ENCODE data around the gene CFAP97. TPM values are rescaled to one million over a fixed set of nuclear protein-coding genes. Genes with fewer than 3 reads are reported as not detected.
"Not testable (repeated sequence)": the region's sequence is repeated elsewhere in the genome, so short reads cannot be mapped to it uniquely, and the experiment has no call there.

Gene CFAP97
- total RNA-seq, 1 donor from 2014 or later: 27.5 TPM

- Mint-ChIP-seq H3K27me3 (no peaks in the 10 kb centered on the region), H3K4me3 (ENCODE audit: low read depth) (peak overlapping the region; percentile 65), H3K9me3 (ENCODE audit: low read depth) (no peaks in the 10 kb centered on the region), H3K4me1 (ENCODE audit: low read depth) (peaks cover 29% of the 10 kb centered on the region), H3K27ac (peak overlapping the region; percentile 74), H3K36me3 (ENCODE audit: insufficient read depth) (peaks cover 4% of the 10 kb centered on the region)
- no peak for DNase-seq (ENCODE audit: low spot score, unreplicated experiment)
- TF ChIP-seq CTCF (IDR thresholded peaks at IDR 0.05; ENCODE audit: unreplicated experiment): no peak
Measured at GRCh38 chr4:185204238-185204910, 574 bp upstream of the CFAP97 start.

GRCh38 chr4:185202984-185203485, 765 bp downstream of the CFAP97 start:
- Mint-ChIP-seq H3K27me3 (no peaks in the 10 kb centered on the region), H3K36me3 (ENCODE audit: insufficient read depth) (peaks cover 4% of the 10 kb centered on the region), H3K27ac (peak overlapping the region; percentile 94), H3K4me1 (ENCODE audit: low read depth) (peaks cover 29% of the 10 kb centered on the region), H3K4me3 (ENCODE audit: low read depth) (peak overlapping the region; percentile 87), H3K9me3 (ENCODE audit: low read depth) (no peaks in the 10 kb centered on the region)
- TF ChIP-seq CTCF (IDR thresholded peaks at IDR 0.05; ENCODE audit: unreplicated experiment): no peak
- DNase-seq (ENCODE audit: low spot score, unreplicated experiment): no peak

GRCh38 chr4:185201977-185202962, 1.5 kb downstream of the CFAP97 start:
- Mint-ChIP-seq H3K4me1 (ENCODE audit: low read depth) (peaks cover 29% of the 10 kb centered on the region), H3K27me3 (no peaks in the 10 kb centered on the region), H3K4me3 (ENCODE audit: low read depth) (peak overlapping the region; percentile 87), H3K9me3 (ENCODE audit: low read depth) (no peaks in the 10 kb centered on the region), H3K27ac (peak overlapping the region; percentile 82), H3K36me3 (ENCODE audit: insufficient read depth) (peaks cover 4% of the 10 kb centered on the region)
- no peak for TF ChIP-seq CTCF (IDR thresholded peaks at IDR 0.05; ENCODE audit: unreplicated experiment)
- DNase-seq (ENCODE audit: low spot score, unreplicated experiment): no peak

- not testable (repeated sequence) for DNase-seq (ENCODE audit: low spot score, unreplicated experiment); H3K36me3 Mint-ChIP-seq (ENCODE audit: insufficient read depth); H3K27me3 Mint-ChIP-seq; H3K4me3 Mint-ChIP-seq (ENCODE audit: low read depth); H3K27ac Mint-ChIP-seq; H3K9me3 Mint-ChIP-seq (ENCODE audit: low read depth)
- peaks cover 23% of the 10 kb centered on the region for H3K4me1 Mint-ChIP-seq (ENCODE audit: low read depth)
Measured at GRCh38 chr4:185198189-185198588, 5.6 kb downstream of the CFAP97 start.

GRCh38 chr4:185196437-185196836, 7.4 kb downstream of the CFAP97 start:
- H3K27ac Mint-ChIP-seq: no peak overlapping the region
- DNase-seq (ENCODE audit: low spot score, unreplicated experiment): no peak

More at GRCh38 chr4:185196437-185196836, 7.4 kb downstream of the CFAP97 start:
- H3K36me3 Mint-ChIP-seq (ENCODE audit: insufficient read depth): peaks cover 7% of the 10 kb centered on the region
- H3K9me3 Mint-ChIP-seq (ENCODE audit: low read depth): no peaks in the 10 kb centered on the region
- H3K4me1 Mint-ChIP-seq (ENCODE audit: low read depth): peaks cover 10% of the 10 kb centered on the region
- no peaks in the 10 kb centered on the region for H3K27me3 Mint-ChIP-seq
- no peak for TF ChIP-seq CTCF (IDR thresholded peaks at IDR 0.05; ENCODE audit: unreplicated experiment)
- no peak overlapping the region for H3K4me3 Mint-ChIP-seq (ENCODE audit: low read depth)
